CD4-positive, alpha-beta T cell treated with Interleukin-6 for 4 hours (primary cell): Measurements from ENCODE around the gene TMEM187.
A peak's percentile ranks its signal among the peaks of the same experiment; 100 is the strongest.

Source experiments
- DNase-seq: peaks from one replicate; pipeline ENCODE4 v3.0.0-alpha.2; 2020; ENCODE audit warnings: mixed read lengths

Gene TMEM187

GRCh38 chrX:153972368-153973126 is at the start of gene TMEM187:
Gene TMEM187 (plus strand): TSS chrX:153972754. CDS start chrX:153982063, 9,309 bp downstream.
- peak; percentile 91 for DNase-seq

GRCh38 chrX:153922932-153923857 is 49.4 kb upstream of the TMEM187 start:
- DNase-seq = peak; percentile 30

- peak; percentile 64 for DNase-seq
Measured at GRCh38 chrX:153924149-153924861, 48.2 kb upstream of the TMEM187 start.

- DNase-seq = no peak
Measured at GRCh38 chrX:153925387-153925738, 47.2 kb upstream of the TMEM187 start.

GRCh38 chrX:153925739-153926551 is 46.6 kb upstream of the TMEM187 start, which contains the start of gene ARHGAP4:
Gene ARHGAP4 (minus strand): TSS chrX:153926264. CDS start chrX:153926202, 62 bp downstream.
- DNase-seq = peak; percentile 60

- no peak for DNase-seq
Measured at GRCh38 chrX:153926552-153926857, 46.0 kb upstream of the TMEM187 start.

- peak; percentile 82 for DNase-seq
Measured at GRCh38 chrX:153926858-153927671, 45.5 kb upstream of the TMEM187 start.

GRCh38 chrX:153927672-153927921 is 45.0 kb upstream of the TMEM187 start:
- DNase-seq = no peak

- peak; percentile 97 for DNase-seq
Measured at GRCh38 chrX:153927922-153928760, 44.4 kb upstream of the TMEM187 start.

GRCh38 chrX:153928846-153929245 is 43.7 kb upstream of the TMEM187 start:
- no peak for DNase-seq

GRCh38 chrX:153929576-153929975 is 43.0 kb upstream of the TMEM187 start:
- DNase-seq = no peak

- DNase-seq = no peak
Measured at GRCh38 chrX:153930011-153930910, 42.3 kb upstream of the TMEM187 start.

GRCh38 chrX:153931151-153931550 is 41.4 kb upstream of the TMEM187 start:
- no peak for DNase-seq

- no peak for DNase-seq
Measured at GRCh38 chrX:153931748-153932147, 40.8 kb upstream of the TMEM187 start.

GRCh38 chrX:153932220-153932915 is 40.2 kb upstream of the TMEM187 start:
- DNase-seq = no peak

- DNase-seq = no peak
Measured at GRCh38 chrX:153933748-153934147, 38.8 kb upstream of the TMEM187 start.

GRCh38 chrX:153934148-153934761 is 38.3 kb upstream of the TMEM187 start:
- DNase-seq = no peak

GRCh38 chrX:153934762-153935325 is 37.7 kb upstream of the TMEM187 start, which contains the start of gene NAA10:
Gene NAA10 (minus strand): TSS chrX:153935037. CDS start chrX:153934904, 133 bp downstream.
- DNase-seq = peak; percentile 77
